NOMO-1 treated with dmso at 0.1 percent for 144 hours (cell line): ENCODE results near the gene UPK3BL1.
"Not testable (repeated sequence)": the region's sequence is repeated elsewhere in the genome, so short reads cannot be mapped to it uniquely, and the experiment has no call there.

Experiments used
- DNase-seq: peaks from one replicate; lab custom pipeline; 2025; ENCODE audit not compliant: unreplicated experiment; lab: John Stamatoyannopoulos, UW

Gene UPK3BL1, protein sequence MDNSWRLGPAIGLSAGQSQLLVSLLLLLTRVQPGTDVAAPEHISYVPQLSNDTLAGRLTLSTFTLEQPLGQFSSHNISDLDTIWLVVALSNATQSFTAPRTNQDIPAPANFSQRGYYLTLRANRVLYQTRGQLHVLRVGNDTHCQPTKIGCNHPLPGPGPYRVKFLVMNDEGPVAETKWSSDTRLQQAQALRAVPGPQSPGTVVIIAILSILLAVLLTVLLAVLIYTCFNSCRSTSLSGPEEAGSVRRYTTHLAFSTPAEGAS

DNA sequence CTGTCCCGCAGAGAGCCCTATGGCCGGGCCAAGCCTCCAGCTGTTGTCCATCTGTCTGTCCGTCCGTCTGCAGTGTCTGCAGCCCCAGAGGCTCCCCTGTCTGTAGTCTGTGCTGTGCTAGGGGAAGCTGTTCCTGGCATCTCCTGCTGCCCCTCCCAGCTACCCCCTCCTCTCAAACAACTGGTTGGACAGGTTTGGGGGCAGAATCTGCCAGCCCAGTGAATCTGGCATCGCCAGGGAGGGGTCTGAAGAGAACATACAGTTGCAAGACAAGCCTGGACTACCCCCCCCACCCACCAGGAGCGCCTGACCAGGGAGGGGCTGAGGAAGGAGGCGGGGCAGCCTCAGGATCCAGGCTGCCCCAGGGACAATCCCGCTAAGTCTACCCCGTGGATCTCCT, at the start of gene UPK3BL1:
Gene UPK3BL1 (minus strand): TSS at position 101 of the 400 bp plus-strand sequence. CDS start 50 bp downstream, at position 51.
- DNase-seq: not testable (repeated sequence)

DNA sequence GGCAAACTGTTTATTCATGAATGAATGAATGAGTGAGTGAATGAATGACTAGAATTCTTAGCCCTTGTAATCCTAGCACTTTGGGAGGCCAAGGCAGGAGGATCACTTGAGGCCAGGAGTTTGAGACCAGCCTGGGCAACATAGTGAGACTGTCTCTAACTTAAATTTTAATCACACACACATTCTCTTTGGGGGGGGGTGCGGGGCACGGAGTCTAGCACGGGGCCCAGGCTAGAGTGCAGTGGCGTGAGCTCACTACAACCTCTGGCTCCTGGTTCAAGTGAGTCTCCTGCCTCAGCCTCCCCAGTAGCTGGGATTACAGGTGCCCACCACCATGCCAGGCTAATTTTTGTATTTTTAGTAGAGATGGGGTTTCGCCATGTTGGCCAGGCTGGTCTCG, 48.0 kb upstream of the UPK3BL1 start:
- DNase-seq: not testable (repeated sequence)

DNA sequence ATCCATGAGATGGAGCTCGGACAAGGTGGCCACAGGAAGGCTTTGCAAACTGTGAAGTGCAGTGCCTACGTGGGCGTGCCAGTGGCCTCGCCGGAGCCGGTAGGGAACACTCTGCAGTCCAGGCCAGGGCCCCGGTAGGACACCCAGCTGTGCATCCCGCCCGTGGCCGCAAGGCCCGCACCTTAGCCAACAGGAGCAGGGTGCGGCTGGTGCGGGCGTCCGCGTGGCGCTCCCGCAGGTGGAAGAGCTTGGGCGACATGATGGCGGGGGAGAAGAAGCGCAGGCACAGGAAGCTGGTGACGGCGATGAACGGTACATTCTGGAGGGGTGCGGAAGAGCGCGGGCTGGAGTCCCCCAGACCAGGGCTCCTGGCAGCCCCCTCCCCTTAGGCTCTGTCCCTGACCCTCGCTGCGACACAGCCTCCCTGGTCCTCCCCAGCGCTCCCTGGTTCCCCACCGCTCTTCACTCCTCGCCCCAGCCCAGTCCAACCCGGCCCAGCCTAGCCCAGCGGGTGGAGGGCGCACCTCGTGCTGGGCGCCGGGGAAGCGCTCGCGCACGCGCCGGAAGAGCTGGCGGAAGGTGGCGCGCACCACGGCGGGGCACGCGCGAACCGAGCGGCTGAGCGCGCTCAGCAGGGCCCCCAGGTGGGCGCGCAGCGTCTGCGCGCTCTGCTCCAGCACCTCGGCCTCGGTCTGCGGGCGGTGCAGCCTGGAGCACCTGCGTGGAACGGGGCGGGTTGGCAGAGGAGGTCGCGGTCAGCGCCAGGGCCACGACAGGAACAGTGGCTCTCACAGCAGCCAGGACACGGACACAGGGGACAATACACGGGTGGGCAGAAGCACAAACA, 47.1 kb upstream of the UPK3BL1 start:
- DNase-seq: not testable (repeated sequence)

DNA sequence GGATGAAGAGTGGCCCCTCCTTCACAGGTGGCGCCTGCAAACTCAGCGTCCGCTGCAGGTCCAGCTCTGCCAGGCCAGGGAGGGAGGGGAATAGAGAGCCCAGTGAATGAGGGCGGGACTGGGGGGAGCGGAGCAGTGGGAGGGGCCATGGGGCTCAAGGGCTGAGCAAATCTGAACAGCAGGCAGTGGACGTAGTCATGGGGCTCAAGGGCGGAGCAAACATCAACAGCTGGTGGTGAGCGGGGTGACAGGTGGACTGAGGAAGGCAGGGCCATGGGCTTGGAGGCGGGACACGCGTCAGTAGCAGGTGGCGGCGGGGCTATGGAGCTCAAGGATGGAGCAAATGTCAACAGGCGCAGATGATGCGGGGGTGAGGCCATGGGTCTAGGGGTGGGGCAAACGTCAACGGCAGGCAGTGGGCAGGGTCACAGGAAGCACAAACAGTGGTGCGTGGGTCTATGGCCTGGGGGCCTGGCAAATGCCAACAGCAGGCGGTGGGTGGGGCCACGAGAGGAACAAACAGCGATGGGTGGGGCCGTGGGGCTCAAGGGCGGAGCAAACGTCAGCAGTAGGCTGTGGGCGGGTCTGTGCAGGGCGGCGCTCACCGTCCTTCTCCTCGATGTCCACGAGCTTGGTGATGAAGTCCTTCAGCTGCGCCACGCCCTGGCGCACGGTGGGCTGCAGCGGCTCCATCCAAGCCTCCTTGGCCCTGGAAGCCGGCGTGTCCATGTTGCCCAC, 45.9 kb upstream of the UPK3BL1 start:
- DNase-seq: not testable (repeated sequence)

DNA sequence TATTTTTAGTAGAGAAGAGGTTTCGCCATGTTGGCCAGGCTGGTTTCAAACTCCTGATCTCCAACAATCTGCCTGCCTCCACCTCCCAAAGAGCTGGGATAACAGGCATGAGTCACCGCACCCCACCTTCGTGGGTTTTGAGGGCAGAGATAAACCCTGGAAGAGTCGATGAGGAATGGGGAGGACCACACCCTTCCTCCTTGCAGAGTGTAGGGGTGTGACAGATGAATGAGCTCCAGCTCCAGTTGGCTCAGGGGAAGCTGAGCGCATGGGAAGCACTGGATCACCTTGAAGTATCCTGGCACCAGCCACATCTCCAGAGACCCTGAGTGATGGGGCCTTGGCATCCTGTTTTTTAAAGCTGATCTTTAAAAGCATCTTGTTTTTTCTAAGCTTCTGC, 40.0 kb upstream of the UPK3BL1 start:
- not testable (repeated sequence) for DNase-seq

DNA sequence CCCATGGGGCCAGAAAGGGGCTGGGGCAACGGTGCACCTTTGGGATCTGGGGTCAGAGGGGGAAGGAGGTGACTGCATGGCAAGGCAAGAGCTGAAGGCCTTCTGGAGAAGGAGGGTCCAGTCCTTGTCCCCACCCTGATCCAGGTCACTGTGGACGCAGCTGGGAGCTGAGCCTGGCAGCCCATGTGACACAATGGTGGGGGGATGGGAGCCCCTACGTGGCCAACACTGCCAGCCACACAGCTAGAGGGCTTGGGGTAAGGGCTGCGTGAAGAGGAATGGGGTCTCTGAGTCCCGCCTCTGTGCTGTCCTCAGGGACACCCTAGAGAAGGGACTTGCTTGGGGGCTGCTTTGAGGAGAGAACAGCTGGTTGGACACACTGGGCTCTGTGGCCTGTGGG, 38.2 kb upstream of the UPK3BL1 start:
- not testable (repeated sequence) for DNase-seq

DNA sequence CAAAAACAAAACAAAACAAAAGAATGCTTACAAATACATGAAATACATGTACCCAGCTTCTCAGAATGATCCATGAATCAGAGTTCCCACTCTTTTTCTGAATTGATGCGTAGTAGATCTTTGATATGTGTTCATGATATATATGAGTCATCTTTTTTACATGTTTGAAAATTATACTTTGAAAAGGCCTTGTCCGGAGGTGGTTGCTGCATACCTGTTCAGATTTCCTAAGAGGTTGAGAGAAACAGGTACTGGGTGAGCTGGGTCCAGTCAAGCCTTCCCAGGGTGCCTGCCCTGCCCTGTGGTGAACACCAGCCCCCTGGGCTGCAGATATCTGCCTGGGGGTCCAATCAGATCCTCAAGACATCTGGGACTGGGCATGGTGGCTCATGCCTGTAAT, 33.0 kb upstream of the UPK3BL1 start:
- not testable (repeated sequence) for DNase-seq

DNA sequence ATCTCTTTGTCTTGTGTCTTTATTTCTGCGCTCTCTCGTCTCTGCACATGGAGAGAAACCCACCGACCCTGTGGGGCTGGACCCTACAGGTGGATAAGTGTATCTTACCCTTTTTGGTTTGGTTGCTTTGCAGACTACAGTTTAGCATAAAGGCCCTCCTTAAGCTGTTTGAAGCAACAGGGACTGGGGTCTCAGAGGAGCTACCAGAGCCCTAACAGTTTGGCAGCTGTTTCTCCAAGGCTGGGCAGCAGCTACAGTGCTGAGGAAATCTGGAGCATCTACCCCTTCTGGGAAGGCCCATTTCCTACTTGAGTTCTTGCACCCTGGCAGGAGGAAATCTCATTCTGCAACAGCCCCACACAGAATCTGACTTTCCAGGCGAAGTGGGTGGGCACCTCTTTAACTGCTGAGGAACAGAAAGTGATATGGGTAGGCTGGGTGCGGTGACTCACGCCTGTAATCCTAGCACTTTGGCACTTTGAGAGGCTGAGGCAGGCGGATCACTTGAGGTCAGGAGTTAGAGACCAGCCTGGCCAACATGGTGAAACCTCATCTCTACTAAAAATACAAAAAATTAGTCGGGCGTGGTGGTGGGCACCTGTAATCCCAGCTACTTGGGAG, 31.0 kb upstream of the UPK3BL1 start:
- not testable (repeated sequence) for DNase-seq

DNA sequence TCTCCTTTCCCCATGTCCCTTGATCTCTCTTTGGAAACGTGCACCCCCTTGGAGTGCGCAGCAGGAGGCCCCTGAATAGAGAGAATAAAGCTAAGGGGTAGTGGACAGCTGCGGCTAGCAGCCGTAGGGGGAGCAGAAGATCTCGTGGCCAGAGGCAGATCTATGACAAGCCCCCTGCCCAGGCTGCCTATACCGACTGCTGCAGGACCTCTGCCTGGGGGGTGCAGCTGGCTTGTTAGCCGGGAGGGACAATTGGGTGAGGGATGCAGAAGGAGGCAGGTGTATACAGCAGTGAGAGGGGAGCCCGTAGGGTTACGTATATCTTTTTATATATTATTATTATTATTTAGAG, 29.3 kb upstream of the UPK3BL1 start:
- not testable (repeated sequence) for DNase-seq

DNA sequence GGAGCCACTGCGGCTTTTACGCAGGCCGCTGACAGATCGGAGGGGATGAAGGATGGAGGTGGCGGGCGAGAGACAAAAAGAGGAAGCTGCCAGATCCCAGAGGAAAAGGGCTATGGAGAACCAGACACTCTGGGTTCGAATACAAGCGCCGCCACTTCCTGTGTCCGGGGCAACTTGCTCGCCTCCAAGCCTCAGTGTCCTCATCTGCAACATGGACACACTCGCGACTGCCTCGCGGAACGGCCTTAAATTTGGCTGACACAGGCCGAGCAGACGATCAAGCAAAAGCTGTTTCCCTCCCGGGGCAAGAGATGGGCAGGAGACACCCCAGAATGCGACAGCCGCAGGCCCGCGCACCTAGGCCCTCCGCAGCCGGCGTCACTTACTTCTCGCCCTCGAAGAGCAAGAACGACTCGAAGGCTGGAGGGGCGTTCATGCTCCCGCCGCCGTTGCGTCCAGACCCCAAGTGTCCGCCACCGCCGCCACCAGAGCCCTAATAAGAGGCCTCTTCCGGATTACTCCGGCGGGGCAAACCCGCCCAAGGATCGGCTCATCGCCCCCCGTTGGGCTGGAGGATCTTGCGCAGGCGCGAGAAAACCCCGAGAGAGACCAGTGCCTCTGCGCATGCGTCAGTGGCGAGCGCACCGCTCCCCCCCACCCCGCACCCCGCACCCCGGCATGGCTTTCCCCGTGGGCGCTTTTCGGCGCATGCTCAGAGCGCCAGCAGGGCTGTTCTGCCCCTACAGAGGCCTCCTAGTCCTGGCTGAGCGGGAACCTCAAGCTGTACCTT, 28.8 kb upstream of the UPK3BL1 start, which contains the start of gene POLR2J2:
Gene POLR2J2 (minus strand): TSS at position 498 of the 790 bp plus-strand sequence. CDS start 62 bp downstream, at position 436.
- DNase-seq: not testable (repeated sequence)

DNA sequence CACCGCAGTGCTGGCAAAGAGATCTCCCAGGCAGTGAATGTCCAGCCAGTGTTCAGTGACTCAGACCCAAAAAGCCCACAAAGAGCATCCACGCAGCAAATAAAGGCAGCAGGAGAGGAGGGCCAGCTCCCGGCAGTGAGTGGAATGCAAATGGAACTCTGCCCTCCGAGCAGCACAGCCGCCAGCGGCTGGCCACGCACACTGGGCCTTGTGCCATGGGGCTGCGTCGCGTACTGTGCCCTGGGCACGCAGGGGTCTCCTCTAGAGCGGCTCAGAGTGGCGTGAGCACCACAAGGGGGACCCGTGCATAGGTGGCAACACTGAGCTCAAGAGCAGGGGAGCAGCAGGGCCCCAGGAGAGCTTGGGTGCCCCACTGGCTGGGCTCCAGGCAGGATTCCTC, 24.9 kb upstream of the UPK3BL1 start:
- not testable (repeated sequence) for DNase-seq

DNA sequence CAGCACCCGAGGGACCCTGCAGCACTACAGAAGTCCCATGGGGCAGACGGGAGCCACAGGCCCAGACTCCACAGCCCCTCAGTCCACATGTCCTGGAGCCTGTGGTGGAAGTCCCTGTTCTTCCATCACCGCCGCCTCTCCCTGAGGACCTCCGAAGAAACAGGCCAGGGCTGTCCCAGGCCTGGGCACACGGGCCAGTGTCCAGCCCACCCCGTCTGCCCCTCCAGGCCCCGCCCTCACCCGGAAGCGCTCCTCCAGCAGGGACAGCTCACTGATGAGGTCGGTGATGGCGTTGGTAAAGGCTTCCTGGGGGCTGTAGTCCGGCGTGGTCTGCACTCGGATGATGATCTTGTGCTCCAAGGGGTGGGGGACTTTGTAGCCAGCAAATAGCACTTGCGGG, 24.3 kb upstream of the UPK3BL1 start:
- DNase-seq: not testable (repeated sequence)

DNA sequence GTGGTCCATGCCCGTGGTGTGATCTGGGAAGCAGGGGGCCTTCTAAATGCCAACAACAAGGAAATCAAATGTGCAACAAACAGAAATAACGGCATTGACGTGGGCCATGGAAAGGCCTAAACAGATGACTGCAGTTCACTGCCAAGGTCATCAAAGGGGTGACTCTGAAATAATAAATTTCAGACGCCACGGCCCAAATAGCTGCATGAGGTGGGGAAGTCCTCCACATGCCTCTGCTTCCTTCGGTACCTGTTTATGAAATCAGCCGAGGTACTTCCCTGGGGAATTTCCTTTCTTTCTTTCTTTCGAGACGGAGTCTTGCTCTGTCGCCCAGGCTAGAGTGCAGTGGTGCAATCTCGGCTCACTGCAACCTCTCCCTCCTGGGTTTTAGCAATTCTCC, 22.2 kb upstream of the UPK3BL1 start:
- DNase-seq: not testable (repeated sequence)

DNA sequence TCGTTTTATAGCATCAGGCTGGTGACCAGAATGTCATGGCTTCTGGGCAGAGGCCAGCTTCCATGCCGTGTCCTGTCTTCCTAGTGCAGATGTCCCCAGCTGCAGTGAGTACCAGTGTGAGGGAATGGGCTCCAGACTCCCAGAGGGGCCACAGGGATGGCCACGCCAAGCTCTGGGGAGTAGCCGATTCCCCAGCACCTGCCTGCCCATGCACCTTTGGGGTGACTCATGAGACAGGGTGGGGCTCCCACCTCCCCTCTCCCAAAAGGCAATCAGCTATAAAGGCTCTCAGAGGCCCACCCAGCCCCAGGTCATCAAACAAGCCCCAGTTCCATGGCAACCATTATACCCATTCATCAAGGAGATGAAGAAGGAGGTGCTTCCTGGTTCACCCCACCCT, 7.3 kb upstream of the UPK3BL1 start, which contains the start of gene SPDYE2B:
Gene SPDYE2B (plus strand): TSS at position 396 of the 400 bp plus-strand sequence. CDS start 2,030 bp downstream, outside the sequence.
- DNase-seq: not testable (repeated sequence)

DNA sequence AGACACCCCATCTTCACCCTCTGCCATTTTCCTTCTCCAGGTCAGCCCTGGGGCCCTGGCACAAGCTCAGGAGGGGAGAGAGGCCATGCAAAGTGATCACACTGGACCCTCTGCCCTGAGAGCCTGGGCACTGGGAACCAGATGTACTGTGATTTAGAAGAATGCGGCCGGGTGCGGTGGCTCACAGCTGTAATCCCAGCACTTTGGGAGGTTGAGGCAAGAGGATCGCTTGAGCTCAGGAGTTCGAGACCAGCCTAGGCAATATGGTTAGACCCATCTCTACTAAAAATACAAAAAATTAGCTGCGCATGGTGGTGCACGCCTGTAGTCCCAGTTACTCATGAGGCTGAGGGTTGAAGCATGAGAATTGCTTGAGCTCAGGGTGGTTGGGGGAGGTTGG, 5.2 kb upstream of the UPK3BL1 start:
- DNase-seq: not testable (repeated sequence)

DNA sequence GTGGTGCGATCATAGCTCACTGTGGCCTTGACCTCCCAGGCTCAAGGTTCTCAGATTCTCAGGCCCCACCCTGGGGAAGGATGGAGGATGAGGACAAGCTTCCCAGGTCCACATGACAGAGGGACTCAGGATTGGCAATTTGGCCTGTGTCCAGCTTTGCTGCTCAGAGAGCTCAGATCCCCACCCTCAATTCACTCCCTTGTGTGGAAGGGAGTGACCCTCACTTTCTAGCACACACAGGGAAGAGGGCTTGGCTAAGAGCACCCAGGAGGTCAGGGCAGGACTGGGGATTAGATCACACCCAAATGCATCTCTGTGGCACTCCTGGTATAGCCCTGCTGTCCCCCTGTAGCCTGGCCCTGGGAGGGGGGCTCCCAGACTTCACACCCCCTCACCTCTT, 813 bp upstream of the UPK3BL1 start:
- DNase-seq: not testable (repeated sequence)

DNA sequence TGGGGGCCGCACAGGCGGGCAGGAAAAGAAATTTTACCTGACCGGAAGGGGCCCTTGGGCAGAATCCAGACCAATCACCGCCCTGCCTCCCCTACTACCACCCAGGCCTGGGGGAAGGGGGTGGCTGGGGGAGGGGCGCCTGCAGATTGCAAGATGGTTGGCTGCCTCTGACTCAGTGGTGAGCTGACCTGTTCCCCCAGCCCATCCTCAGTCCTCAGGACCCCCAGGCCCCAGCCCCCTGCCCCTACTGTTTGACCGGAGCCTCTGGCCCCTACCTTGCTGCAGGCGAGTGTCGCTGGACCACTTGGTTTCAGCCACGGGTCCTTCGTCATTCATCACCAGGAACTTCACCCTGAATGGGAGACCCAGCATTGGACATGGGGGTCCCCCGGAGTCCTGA, 3.7 kb downstream of the UPK3BL1 start:
- not testable (repeated sequence) for DNase-seq

DNA sequence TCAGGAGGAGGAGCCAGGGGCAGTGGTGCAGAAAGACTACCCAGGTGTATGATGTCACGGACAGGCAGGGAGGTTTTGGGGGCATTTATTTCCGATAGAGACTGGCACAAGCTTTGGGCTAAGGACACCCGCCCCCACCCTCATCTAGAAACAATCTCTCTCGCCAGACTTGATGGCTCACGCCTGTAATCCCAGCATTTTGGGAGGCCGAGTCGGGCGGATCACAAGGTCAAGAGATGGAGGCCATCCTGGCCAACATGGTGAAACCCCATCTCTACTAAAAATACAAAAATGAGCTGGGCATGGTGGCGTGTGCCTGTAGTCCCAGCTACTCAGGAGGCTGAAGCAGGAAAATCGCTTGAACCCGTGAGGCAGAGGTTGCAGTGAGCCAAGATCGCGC, 5.6 kb downstream of the UPK3BL1 start:
- not testable (repeated sequence) for DNase-seq

DNA sequence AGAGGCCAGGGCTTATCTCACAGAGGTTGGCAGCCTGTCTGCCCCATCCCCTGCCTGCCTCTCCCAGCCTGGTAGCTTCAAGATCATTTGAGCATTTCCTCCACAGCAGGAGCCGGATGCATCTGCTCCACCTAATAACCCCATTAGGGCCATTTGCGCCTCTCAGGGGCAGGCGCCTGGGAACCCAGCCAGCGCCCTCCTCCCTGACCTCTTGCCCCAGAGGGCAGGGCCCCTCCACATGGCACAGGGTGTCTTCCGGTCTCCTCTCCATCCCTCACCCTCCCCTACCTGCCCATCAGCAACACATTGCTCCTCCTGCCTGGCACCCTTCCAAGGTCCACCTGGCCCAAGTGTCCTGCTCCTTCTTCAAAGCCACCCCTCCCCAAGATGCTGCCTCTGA, 7.2 kb downstream of the UPK3BL1 start:
- DNase-seq: not testable (repeated sequence)

DNA sequence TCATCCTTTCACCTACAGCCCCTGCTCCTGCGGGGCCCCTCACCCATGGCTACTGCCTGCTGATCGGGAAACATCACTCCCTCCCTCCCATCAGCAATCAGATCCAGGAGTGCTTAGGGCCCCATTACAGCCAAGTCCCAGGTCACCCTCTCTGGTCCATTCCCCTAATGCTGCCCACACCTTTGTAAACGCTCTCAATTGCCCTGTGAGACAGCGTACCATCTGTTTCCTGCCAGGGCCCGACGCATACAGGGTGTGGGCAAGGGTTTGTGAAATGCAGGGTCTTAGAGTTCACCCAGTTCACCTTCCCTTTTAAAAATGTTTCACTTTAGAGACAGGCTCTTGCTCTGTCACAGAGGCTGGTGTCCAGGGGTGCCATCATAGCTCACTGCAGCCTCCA, 8.3 kb downstream of the UPK3BL1 start:
- DNase-seq: not testable (repeated sequence)
